ENCODE results near the gene CD59. TPM values are rescaled to one million over a fixed set of nuclear protein-coding genes. Genes with fewer than 3 reads are reported as not detected.

Gene CD59
- total RNA-seq, 1 donor from 2014 or later: 92.9 TPM

DNA sequence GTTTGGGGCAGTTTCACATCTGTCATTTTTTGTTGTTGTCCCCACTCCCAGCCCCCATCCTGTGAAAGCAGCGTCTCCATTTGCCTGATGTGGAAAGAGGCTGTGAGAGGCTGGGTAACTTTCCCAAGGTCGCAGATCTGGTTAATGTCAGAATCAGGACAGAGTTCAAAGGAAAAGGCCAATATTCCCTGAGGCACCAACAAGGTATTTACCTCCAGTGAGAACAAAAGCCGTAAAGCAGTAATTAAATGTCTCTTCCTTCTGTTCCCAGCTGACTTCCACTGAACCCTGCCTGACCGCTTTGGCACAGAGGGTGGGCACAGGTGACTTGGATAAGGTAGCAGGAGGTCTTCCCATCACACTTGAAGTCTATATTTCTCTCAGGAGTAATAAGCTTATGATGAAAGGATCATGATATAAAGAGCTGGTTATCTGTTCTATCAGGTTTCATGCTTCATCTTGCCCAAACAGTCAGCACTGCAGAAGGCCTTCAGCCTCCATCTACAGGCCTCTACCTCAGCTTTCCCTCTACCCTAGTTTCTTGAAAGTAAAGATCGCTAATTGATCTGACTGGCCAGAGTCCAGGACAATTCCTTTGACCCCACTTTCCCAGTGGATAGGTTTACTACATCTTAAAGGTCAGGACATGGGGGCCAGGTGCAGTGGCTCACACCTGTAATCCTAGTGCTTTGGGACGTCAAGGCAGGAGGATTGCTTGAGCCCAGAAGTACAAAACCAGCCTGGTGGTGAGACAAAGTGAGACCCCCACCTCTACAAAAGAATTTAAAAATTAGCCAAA lies 45.0 kb downstream of the CD59 start:
- intact Hi-C loops (cut with micrococcal nuclease): no loop called here
- DNase-seq: no peak

DNA sequence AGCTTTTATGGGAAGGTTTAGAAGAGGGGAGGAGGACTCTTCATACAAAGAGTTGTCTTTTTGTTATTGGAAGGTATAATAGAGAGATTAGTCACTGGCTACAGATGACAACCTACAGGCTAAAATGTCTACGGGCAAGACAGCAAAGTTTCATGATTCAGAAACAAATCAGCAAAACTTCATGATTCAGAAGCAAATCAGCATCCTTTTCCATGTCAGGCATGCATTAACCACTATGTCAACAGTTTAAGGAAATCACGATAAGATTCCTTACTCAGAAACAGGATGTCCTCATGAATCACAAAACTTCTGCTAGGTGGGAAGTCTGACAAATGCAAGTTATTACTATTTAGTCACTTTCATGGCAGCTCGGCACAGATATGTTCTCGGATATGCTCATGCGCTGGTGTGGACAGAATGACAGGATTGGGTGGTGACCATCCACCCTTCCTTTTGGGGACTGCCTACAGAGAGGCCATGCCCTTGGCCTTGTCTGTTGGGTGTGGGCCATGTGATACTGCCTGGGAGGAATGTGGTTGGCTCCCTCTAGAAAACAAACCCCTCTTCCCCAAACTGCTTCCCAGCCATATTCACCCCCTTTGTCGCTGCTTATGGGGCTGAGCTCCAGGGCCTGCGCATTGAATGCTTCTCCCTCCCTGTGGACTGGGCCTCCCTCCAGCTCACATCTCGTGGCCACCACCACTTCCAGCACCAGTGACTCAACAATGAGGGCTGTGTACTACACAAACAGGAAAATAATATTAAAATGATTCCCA lies 45.7 kb downstream of the CD59 start:
- Mint-ChIP-seq H3K4me3 (no peak overlapping the region), H3K27ac (no peak overlapping the region), H3K9me3 (no peaks in the 10 kb centered on the region), H3K36me3 (ENCODE audit: low read depth) (no peaks in the 10 kb centered on the region), H3K27me3 (peaks cover 8% of the 10 kb centered on the region), H3K4me1 (no peaks in the 10 kb centered on the region)
- DNase-seq (no peak), ATAC-seq (ENCODE audit: low read depth) (no peak)
- TF ChIP-seq, protein P1, sequence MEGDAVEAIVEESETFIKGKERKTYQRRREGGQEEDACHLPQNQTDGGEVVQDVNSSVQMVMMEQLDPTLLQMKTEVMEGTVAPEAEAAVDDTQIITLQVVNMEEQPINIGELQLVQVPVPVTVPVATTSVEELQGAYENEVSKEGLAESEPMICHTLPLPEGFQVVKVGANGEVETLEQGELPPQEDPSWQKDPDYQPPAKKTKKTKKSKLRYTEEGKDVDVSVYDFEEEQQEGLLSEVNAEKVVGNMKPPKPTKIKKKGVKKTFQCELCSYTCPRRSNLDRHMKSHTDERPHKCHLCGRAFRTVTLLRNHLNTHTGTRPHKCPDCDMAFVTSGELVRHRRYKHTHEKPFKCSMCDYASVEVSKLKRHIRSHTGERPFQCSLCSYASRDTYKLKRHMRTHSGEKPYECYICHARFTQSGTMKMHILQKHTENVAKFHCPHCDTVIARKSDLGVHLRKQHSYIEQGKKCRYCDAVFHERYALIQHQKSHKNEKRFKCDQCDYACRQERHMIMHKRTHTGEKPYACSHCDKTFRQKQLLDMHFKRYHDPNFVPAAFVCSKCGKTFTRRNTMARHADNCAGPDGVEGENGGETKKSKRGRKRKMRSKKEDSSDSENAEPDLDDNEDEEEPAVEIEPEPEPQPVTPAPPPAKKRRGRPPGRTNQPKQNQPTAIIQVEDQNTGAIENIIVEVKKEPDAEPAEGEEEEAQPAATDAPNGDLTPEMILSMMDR (IDR thresholded peaks at IDR 0.05): no peak
- CTCF ChIA-PET: no interaction called here
- intact Hi-C loops (cut with micrococcal nuclease): no loop called here
- POLR2A ChIA-PET: no interaction called here

More for the DNA sequence above, 45.0 kb downstream of the CD59 start:
- CTCF ChIA-PET: interaction anchor here (1.2 kb wide), 1 partner anchor 8 kb away, joined by 3 read pairs; no protein-coding TSS in a partner anchor
- Mint-ChIP-seq H3K9me3 (no peaks in the 10 kb centered on the region), H3K36me3 (ENCODE audit: low read depth) (no peaks in the 10 kb centered on the region), H3K27me3 (peaks cover 8% of the 10 kb centered on the region), H3K4me1 (peaks cover under 1% of the 10 kb centered on the region), H3K27ac (no peak overlapping the region), H3K4me3 (no peak overlapping the region)
- TF ChIP-seq, protein P1 (IDR thresholded peaks at IDR 0.05): no peak
- POLR2A ChIA-PET: no interaction called here
- ATAC-seq (ENCODE audit: low read depth): no peak

DNA sequence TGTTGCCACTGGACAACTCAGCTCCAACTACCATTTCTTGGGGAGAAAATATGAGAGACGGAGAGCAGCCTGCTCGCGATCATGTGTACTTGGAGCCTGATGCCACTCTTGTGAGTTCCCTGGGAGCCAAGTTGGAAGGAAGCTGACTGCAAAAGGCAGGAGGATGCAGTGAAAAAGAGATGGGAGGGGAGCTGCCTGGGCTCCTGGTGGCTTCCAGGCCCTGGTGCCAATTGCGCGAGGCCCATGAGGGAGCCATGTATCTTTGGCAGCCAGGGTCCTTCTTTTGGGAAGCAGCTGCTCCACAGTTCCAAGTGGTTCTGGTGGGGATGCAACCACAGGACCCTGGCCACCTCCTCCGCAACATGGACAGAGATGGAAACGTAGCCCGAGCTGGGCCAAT lies 46.7 kb downstream of the CD59 start:
- Mint-ChIP-seq H3K27ac (no peak overlapping the region), H3K4me1 (no peaks in the 10 kb centered on the region), H3K4me3 (no peak overlapping the region), H3K9me3 (no peaks in the 10 kb centered on the region), H3K36me3 (ENCODE audit: low read depth) (no peaks in the 10 kb centered on the region), H3K27me3 (peaks cover 13% of the 10 kb centered on the region)
- CTCF ChIA-PET: no interaction called here
- intact Hi-C loops (cut with micrococcal nuclease): no loop called here
- POLR2A ChIA-PET: no interaction called here
- TF ChIP-seq, protein P1 (IDR thresholded peaks at IDR 0.05): no peak
- no peak for ATAC-seq (ENCODE audit: low read depth)
- DNase-seq: no peak

DNA sequence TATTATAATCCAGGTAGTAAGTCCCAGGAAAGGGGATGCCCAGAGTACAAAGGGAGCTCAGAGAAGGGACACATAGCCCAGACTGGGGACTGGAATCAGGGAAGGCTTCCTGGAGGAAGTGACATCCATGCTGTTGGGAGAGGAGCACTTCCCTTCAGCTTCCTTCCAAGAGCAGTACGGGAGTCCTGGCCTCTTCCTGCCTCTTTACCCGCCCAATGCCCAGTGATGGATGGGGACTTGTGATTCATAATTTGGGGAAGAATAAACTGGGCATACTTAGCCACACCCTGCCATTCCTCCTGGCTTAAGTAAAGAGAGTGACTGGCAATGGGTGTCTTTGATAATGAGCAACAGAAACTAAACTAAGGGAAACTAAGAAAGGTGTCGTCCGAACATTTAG lies 47.1 kb downstream of the CD59 start:
- no peaks in the 10 kb centered on the region for H3K4me1 Mint-ChIP-seq
- intact Hi-C loops (cut with micrococcal nuclease): no loop called here
- no peak overlapping the region for H3K27ac Mint-ChIP-seq
- TF ChIP-seq, protein P1 (IDR thresholded peaks at IDR 0.05): no peak
- H3K36me3 Mint-ChIP-seq (ENCODE audit: low read depth): no peaks in the 10 kb centered on the region
- H3K4me3 Mint-ChIP-seq: no peak overlapping the region
- no peak for ATAC-seq (ENCODE audit: low read depth)
- H3K9me3 Mint-ChIP-seq: no peaks in the 10 kb centered on the region
- peaks cover 13% of the 10 kb centered on the region for H3K27me3 Mint-ChIP-seq
- CTCF ChIA-PET: no interaction called here
- POLR2A ChIA-PET: no interaction called here
- no peak for DNase-seq

DNA sequence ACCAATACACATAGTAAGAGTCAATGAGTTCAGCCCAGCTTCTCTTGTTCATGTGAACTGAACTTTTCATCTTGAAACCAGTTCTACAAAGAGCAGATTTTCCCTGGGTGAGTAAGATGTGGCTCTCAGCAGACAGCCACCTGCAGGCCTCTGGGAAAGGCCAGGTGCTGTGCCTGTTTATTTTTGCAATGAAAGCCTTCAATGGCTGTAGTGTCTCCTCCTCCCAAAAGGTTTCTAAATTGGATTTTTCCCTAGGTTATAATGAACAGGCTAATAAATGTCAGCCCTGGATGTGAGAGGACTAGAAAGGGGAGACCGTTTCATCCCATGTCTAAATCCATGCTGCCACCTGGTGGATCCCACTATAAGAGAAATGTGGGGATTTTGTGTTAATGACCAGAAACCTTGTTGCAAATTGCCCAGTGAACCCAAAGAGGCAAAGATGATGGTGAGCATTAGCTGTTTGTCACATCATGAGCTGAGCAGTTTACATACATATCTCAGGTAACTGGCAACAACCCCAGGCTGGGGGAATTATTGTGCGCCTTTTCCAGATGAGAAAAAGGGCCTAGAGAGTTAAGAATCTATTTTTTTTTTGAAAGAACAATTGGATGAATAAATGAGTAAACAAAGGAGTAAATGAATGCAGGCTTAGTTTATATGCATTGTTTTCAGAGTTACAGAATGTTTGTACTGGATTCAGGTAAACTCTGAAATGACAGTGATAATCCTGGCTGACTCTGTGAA lies 48.3 kb downstream of the CD59 start:
- no peaks in the 10 kb centered on the region for H3K9me3 Mint-ChIP-seq
- ChIA-PET CTCF (no interaction called here), POLR2A (no interaction called here)
- no peak for DNase-seq
- intact Hi-C loops (cut with micrococcal nuclease): loop anchor here (1.0 kb wide), 1 partner anchor 326 kb away; no protein-coding TSS in a partner anchor
- H3K36me3 Mint-ChIP-seq (ENCODE audit: low read depth): no peaks in the 10 kb centered on the region
- no peak for ATAC-seq (ENCODE audit: low read depth)
- no peaks in the 10 kb centered on the region for H3K4me1 Mint-ChIP-seq
- no peak overlapping the region for H3K4me3 Mint-ChIP-seq
- H3K27ac Mint-ChIP-seq: no peak overlapping the region
- TF ChIP-seq, protein P1 (IDR thresholded peaks at IDR 0.05): no peak
- peaks cover 10% of the 10 kb centered on the region for H3K27me3 Mint-ChIP-seq

Data from activated B cell treated with CpG ODN at 0.5 μM for 24 hours (primary cell).